Fibroblast of villous mesenchyme (primary cell): ENCODE data around the gene TMUB1. TPM values are rescaled to one million over a fixed set of nuclear protein-coding genes. Genes with fewer than 3 reads are reported as not detected.

Source experiments
- DNase-seq: peaks from one replicate; pipeline ENCODE4 v3.0.0-alpha.2; 2010; ENCODE audit warnings: low read depth
- H3K4me3 ChIP-seq: 2 replicates; pipeline ENCODE4 v1.5.1; 2011; ENCODE audit warnings: low read depth, mild to moderate bottlenecking, low read length
- total RNA-seq: library from RNA; depleted of rRNA; stranded (reverse); fragments of >200 nt; gene quantifications from 2 replicates; pipeline ENCODE4 v1.2.3, GENCODE V29; 2012
- TF ChIP-seq, protein P1 (sequence below): IDR thresholded peaks from 2 replicates; pipeline ENCODE4 v1.5.1; 2012; ENCODE audit warnings: low read depth, mild to moderate bottlenecking, low read length; ENCODE audit not compliant: insufficient read depth

The TMUB1 gene
- total RNA-seq, 1 donor = 17.7 TPM

DNA sequence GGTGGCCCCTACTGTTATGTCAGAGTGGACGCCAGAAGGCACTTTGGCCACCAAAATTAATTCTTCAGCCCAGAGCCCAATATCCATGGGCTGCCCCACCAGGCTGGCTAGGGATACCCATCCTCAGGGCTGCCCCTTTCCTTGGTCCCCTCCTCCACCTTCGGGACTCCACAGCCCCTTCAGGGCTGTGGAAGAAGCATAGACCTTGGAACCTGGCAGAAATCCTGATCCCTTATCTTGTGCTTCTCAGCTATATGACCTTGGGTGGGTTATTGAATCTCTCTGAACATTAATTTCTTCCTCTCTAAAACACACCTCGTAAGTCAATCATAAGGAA, 499 bp upstream of the TMUB1 start:
- TF ChIP-seq, protein P1, sequence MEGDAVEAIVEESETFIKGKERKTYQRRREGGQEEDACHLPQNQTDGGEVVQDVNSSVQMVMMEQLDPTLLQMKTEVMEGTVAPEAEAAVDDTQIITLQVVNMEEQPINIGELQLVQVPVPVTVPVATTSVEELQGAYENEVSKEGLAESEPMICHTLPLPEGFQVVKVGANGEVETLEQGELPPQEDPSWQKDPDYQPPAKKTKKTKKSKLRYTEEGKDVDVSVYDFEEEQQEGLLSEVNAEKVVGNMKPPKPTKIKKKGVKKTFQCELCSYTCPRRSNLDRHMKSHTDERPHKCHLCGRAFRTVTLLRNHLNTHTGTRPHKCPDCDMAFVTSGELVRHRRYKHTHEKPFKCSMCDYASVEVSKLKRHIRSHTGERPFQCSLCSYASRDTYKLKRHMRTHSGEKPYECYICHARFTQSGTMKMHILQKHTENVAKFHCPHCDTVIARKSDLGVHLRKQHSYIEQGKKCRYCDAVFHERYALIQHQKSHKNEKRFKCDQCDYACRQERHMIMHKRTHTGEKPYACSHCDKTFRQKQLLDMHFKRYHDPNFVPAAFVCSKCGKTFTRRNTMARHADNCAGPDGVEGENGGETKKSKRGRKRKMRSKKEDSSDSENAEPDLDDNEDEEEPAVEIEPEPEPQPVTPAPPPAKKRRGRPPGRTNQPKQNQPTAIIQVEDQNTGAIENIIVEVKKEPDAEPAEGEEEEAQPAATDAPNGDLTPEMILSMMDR = no peak
- DNase-seq = no peak
- peak overlapping the region; percentile 72 for H3K4me3 ChIP-seq

DNA sequence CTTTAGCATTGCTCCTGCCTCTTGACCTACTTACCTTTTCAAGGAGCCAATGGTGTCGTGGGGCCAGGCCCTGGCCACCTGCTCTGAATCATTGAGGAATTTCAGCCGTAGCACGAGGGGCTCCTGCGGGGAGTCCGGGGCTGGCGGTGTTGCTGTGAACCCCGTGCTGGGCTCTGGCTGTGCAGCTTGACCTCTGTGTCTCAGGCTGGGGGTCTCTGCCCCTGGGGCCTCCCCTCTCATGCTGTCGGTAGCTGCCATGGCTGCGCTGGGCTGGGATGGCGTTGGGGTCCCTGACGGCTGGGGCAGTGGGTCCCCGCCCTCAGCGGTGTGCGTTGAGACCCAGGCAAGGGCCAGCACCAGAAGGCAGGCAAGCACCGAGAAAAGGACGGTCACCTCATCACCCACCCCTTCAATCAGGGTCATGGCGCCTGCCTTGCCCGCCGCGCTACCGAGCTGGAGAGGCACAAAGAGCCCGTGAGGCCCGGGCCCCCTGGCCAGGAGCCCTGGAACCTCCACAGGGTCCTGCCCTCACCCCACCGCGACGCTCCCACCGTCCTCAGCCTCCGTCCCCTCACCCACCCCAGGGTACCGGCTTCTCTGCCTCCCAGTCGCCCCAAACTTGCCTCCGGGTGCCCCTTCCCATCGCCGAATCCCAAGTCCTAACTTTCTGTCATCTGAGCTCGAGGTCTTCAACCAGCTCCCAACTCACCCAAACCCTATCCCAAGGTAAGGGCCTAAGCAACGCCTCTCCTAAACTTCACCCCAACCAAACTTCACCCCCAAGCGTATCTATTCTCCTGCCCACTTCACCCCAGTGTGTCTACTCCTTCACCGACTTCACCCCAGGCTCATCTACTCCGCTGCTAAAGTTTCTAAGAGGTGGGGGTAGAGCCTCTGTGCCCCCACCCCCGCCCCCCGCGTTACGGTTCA, 887 bp downstream of the TMUB1 start:
- H3K4me3 ChIP-seq = peak overlapping the region; percentile 72
- TF ChIP-seq, protein P1 = no peak
- no peak for DNase-seq

DNA sequence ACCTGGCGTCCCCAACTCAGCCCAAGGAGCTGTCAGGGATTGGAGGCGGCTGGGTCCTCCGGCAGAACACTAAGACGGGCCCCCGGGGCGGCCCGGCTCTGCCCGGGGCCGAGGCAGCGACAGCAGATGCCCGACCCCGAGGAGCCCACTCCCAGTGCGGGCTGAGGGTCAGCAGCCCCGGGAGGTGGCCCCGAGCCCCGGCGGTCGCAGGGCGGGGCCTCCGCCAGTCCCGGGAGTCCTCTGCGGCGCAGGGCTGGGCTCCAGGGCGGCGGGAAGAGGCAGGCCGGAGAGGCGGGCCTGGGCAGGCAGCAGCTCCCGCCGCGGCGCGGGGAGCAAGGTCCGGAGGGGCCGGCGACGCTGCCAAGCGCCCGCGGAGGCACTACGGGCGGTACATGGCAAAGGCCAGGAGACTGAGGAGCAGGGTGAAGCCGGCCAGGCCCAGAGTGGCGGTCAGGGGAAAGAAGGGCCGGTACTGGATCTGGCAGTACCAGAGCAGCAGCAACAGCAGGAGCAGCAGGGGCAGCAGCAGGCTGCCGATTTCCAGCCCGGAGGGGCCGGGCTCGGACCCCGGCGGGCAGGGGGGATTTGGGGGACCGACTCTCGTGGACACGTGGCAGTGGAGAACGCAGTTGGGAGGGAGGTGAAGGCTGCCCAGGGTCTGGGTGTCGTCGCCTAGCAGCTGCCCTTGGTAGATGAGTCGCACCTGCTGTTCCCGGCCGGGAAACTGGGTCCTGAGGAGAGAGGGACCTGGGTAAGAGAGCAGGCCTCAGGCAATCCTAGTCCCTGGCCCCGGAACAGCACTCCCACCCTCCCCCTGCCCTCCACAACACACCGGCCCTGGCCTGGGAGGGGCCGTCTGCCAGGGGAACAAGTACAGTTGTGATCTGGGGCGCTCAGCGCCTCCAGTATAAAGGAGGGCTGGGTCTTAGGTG, 1.9 kb downstream of the TMUB1 start:
- peak overlapping the region; percentile 72 for H3K4me3 ChIP-seq
- peak; percentile 37 for DNase-seq
- TF ChIP-seq, protein P1 = no peak

DNA sequence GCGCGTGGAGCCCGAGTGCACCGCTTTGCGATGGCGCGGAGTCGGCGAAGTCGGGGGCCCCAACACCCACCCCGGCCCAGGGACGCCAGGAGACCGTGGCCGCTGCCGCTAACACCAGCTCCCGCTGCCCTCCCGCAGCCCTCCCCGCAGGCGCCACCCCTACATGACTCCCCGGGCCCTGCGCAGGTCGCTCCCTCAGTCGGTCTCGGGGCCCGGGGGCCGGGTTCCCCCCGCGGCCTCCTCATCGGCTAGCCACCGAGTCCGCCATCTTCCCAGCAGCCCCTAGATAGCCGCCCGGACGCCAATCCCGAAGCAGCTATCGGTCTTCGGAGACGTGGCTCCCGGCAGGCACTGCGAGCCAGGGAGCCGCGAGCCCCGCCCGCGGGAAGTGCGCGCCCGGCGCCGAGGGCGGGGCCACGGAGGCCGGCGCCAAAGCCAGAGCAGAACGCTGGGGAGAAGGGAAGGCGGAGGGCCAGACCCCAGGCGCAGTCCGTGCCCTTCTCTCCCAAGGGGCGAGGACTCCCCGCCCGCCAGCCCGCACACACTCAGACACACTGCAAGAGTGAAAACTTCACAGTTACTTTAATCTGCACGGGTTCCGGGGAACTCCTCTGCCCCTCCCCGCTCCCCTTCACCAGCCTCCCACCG, 2.6 kb downstream of the TMUB1 start, which contains the start of gene FASTK:
FASTK (minus strand) TSS at position 288 of the 648 bp plus-strand sequence; CDS start at position 245, 43 bp downstream.
- DNase-seq = peak; percentile 93
- peak within 1 kb of the TSS; percentile 88 for H3K4me3 ChIP-seq
- TF ChIP-seq, protein P1 = no peak

DNA sequence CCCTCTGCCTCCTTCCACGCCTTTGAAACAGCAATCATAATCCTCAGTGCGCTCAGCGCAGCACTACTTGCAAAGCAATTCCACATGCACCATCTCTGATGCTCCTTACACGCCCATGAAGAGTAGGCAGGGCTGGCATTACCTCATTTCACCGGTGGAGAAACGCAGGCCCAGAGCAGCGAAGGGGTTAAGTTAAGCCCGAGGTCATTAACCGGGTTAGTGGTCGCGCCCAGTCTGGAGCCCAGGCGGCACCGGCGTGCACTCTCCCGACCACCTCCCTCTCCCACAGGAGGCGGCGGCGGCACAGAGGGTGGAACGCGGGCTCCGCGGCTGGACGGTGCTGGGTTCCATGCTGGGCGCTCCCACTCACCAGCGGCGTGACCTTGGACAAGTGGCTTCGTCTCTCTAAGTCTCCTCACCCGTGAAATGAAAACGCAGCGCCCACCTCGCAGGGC, 3.2 kb downstream of the TMUB1 start:
- DNase-seq = peak; percentile 46
- TF ChIP-seq, protein P1 = no peak

More for the DNA sequence above, 3.2 kb downstream of the TMUB1 start:
- H3K4me3 ChIP-seq = peak overlapping the region; percentile 88
